Measurements from ENCODE around the gene MRPL19.
A peak's percentile ranks its signal among the peaks of the same experiment; 100 is the strongest.

The MRPL19 gene

DNA sequence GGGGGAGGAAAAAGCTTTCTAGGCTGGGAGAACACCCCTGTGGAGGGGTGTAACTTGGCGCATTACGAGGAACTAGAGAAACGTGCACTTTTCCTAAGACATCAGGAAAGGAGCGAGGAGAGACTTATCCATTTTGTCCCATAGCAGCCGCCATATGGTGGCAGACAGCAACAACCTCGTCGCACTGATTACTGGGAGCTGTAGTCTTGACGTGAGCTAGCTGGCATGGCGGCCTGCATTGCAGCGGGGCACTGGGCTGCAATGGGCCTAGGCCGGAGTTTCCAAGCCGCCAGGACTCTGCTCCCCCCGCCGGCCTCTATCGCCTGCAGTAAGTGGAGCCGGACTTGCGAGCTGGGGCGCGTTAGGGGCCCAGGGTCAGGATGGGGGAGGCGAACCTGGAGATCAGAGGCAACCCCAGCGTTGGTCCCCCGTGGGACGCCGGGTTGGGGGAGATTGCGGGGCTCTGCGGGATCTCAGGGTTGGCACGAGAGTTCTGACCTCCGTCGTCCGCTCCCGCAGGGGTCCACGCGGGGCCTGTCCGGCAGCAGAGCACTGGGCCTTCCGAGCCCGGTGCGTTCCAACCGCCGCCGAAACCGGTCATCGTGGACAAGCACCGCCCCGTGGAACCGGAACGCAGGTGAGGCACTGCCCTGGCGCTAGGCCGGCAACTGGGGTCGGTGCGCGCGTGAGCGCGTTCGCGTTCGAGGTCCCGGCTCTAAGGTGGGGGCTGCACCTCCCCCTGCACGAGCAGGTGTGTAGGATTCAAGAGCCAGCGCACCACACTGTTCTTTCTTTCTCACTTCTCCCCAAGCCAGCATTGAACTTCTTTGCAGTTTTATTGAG lies at the start of gene MRPL19:
Gene MRPL19, plus strand, starts transcription at position 201 of the 843 bp plus-strand sequence. Its CDS starts 25 bp downstream, at position 226.
- peak; percentile 41 for DNase-seq (ENCODE audit: low read depth)

DNA sequence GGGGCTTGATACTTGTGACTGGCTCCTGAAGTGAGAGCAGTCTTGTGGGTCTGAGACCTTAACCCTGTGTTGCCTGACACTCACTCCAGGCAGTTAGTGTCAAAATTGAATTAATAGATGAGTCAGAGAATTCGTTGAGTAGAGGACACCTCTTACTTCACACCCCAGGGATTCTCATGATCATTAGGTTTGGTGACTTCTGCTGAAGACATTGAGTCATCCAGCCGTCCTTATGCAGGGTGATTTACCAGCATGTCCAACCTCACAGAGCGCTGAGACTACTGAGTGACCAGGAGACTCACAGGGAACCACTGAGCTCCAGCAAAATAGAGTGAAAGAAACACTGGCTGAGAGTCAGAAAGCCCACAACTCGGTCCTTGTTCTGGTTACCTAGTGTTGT lies 49.8 kb upstream of the MRPL19 start:
- no peak for DNase-seq (ENCODE audit: low read depth)

DNA sequence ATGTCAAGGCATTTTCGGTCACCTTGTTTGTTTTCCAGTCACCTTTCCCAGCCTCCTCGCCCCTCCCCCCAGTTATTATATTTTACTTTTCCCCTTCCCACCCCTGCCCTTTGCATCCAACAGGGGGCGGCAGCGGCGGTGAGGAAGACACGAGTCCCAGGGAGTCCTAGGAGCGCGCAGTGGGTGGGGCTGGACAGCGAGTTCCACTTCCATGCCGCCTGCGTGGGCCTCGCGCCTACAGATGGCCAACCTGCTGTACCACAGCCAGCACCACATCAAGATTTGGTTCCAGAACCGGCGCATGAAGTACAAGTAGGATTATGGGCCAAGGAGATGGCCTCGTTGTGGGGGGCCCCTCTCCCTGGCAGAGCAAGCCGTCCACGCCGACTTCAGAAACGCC lies 48.6 kb upstream of the MRPL19 start:
- DNase-seq (ENCODE audit: low read depth) = no peak

DNA sequence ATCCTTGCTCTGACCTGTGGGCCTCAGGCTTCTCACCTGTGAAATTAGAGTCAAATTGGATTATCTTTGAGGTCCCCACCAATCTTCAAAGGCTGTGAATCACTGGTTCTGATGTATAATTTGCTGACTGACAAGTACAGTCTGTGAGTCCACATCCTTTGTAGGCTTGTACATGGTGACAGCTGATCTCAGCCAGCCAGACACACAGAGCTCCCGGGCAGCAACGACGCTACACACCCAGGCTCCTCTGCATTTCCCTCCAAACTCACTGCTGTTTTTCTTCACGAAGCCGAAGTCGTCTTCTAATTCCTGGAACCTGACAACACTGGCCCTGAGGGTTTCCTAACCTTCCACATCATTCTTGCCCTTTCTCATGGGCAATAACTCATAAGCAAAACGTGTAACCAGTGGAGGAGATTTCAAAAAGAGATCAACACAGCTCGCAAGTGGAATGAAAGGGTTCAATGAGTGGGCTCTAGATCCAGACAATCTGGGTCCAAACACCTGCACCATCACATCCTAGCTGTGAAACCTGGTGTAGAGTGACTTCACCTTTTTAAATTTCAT lies 47.9 kb upstream of the MRPL19 start:
- no peak for DNase-seq (ENCODE audit: low read depth)

DNA sequence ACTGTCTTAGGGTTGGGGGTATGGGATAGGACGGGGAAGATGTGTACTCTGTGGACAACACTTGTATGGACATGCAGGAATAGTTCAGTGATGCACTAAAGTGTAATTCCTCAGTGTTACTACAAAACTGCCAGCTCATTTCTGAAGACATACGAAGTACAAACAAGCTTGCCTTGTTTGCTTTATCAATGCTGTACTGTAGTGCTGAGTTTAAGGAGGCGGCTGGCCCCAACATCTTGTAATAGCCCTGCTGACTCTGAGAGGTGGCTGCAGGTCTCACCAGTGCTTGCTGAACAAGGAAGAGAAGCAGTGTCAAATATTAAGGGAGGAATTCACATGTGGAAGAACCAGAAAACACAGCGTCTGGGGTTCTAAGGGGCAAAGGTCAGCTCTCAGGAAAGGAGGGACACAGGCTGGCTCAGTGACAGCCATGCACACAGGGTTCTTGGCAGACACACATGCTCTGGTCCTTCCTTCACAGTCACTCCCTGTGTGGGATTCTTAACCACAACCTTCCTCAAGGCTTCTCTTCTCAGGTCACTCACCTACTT lies 46.0 kb upstream of the MRPL19 start:
- DNase-seq (ENCODE audit: low read depth) = no peak

DNA sequence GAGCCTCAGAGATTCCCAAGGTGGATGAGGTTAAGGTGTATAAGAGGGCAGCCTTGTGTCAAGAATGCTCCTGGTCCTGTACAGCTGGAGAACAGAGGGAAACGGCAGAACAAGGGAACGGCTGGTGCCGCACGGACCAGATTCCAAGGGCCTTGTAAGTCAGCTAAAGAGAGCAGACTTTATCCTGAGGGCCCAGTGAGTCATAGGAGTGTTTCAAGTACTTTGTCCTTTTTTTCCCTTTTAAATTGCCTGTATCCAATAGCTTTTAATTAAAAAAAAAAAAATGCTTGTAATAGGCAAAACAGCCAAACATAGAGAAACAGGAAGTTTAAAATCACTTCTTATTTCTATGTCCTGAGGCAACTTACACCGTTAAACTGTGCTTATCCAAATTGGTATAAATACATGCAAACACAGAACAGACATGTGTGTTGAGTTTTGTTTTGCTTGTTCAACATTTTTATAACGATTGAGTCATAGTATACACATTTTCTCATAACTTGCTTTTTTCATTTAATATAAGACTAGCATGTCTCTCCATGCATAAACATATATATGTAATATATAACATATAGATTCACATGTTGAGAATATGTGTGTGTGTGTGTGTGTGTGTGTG lies 43.8 kb upstream of the MRPL19 start:
- DNase-seq (ENCODE audit: low read depth) = no peak

DNA sequence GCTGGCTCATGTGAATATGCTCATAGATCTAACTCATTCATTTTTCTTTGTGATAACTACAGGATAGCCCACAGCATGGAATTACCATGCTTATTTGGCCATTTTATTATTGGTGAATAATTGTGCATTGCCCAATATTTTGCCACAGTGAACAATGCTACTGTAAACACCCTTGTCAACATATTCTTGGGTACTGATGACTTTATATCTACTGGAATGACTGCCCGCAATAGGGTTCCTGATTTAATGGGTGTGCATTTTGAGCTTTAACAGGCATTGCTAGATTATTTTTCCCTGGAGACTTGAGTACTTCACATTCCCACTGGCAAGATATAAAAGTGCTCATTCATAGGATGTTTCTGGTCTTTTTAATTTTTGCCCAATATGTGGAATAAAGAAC lies 43.1 kb upstream of the MRPL19 start:
- DNase-seq (ENCODE audit: low read depth) = no peak

DNA sequence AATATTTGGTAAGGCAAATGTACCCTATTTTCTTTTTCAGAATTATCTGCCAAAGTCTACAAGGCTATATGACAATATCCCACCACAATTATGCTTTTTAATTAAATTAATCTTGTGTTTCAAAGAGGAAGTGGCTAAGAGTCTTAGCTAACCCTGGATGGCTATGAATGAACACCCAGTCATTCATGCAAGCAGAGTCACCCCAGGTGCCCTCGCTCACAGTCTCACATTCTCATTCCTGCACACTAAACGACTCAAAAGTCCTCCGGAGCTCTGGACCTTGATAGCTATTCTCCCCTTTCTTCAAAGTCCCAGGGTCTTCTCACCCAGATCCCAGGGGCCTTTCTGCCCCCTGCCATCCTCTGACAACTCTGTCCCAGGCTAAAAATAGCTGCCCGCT lies 42.1 kb upstream of the MRPL19 start:
- DNase-seq (ENCODE audit: low read depth) = no peak

DNA sequence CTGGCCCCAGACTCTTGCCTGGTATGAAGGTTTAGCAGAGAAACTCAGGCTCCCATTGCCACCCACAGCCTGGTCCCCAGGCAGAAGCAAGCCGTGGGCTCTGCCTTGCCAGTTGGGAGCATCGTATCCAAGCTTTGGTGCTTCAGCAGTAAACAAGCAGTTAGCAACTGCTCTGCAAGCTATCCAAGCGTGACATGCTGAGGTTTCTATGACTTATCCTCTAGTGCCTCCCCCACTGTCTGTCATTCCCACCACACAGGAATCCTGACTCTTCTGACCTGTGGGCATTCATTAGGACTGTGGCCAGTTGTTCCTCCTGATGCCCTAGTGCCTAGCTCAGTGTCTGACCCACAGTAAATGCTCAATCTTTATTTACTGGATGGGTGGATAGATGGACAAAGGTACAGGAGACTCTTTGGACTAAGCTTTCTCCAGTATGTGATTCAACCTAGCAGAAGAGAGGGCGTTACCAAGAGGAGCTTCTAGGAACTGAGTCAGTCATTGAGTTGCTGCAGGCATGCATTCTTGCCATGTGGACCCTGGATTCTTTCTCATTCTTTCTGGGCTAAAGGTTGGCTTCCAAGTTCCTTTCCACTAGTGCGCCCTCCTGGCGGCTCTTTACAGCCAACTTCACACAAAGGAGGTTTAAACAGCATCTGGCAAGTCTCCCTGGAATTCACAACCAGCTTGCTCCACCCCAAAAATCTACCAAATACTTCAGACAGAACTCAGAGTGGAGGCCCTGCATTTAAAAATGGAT lies 40.6 kb upstream of the MRPL19 start:
- no peak for DNase-seq (ENCODE audit: low read depth)

DNA sequence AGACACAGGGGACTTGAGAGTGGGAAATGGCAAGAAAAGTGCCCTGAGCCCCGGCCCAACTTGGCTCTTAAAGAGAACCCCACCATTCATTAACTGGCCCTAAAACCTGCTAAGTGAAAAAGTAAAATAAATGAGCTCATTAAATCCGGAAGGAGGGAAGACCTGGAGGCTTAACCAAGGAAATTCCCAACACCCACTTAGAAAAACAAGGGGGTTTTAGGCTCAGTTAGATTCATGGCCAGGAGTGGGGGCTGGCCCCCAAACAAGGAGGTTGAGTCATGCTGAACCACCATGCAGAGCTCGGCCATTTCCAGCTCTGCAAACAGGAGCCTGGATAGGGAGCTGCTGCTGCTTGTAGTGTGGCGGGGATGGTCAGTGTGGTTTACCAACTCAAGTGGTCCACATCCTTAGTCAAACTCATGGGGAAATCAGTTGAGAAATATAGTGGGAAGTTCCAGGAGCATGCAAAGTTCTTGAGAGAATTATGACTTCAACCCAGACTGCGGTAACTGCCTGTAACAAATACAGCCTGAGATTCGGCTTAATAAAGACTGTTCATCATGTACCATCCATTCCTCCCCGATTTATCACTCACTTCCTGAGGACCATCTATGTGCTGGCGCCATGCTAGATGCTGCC lies 39.7 kb upstream of the MRPL19 start:
- no peak for DNase-seq (ENCODE audit: low read depth)

DNA sequence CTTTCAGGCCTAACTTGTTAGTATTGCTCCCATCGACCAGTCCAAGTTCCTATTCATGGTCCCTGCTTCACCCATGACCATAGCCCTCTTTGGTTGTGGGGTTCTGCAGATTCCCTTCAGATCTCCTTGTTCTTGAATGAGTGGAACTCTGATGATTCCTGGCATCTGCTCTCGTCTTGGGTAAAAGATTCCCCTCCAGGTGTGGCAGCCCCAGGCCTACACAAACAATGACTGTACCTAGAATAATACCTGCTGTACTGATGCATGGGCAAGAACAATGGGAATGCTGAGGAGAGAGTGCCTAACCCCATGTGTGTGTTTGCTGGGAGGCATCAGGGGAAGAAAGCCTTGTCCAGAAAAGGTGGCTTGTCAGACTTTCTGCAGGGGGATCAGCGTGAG lies 39.2 kb upstream of the MRPL19 start:
- DNase-seq (ENCODE audit: low read depth) = no peak

DNA sequence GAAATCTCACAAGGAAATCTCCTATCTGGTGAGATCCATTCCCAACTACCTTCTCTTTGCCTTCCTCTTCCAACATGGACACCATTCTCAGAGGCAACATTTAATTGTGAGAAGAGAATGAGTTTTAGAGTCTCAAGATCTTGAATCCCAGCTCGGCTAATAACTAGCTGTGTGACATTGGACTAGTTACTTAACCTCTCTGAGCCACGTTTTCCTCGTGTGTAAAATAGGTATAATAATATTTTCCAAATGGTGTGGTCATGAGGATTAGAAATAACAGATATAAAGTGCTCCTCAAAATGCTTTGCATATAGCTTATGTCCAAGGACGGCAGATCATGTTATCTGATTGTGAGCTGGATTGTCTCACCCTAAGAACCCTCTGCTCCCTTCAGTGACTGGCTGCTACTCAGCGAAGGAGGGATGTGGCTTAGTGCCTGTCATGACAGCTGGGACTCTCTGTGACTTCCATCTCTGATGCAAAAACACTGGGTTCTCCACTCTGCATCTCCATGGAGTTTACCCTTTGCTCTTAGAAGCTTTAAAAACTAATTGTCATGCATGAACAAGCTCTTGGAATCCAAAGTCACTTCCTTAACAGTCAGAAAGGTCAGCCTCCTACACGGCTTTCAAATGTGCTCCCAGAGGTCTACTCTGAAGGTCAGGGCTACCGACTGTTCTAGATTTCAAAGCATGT lies 38.4 kb upstream of the MRPL19 start:
- no peak for DNase-seq (ENCODE audit: low read depth)

DNA sequence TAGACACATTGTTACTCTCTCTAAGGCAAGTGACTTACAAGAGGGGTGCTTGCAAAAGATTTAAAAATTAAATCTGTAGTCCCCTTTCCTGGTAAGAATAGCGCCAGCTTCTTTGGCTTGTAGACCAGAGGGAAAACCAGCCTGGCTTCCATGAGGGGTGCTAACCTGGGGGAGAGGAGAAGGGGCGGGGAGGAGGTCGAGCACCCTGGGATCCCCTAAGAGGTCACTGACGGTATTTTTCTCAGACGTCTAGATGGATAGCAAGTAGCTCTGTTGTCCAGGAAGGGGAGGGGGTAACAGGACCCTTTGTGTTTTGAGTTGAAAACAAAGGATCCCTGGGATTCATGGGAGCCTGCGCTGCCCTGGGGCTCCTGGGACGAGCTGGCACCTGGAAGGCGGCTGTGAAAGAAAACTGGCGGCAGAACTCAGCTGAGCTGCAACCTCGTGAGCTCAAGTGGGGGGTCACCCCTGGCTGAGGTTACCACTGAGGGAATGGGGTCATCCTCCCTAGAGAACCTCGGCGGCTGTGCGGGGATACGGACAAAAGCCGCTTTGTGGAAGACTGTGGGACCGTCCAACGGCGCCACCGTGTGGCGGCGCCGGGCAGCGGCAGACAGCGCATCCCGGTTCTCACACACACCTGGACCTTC lies 37.8 kb upstream of the MRPL19 start:
- peak; percentile 15 for DNase-seq (ENCODE audit: low read depth)

DNA sequence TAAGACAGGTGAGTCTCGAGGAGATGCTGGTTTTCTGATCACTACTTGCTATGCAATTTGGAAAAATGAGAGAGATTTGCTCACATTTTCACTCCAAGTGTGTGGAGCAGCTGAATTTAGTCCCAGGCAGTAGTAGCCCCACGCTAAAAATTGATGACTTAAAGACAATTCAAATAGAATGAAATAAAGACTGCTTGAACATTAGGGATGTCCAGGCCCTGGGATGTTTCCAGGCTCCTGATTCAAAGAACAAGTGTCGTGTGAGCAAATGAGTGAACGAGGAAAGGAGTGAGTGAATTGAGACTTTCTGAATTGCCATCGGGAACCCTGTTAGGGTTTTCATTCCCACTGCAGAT lies 37.3 kb upstream of the MRPL19 start:
- DNase-seq (ENCODE audit: low read depth) = no peak

DNA sequence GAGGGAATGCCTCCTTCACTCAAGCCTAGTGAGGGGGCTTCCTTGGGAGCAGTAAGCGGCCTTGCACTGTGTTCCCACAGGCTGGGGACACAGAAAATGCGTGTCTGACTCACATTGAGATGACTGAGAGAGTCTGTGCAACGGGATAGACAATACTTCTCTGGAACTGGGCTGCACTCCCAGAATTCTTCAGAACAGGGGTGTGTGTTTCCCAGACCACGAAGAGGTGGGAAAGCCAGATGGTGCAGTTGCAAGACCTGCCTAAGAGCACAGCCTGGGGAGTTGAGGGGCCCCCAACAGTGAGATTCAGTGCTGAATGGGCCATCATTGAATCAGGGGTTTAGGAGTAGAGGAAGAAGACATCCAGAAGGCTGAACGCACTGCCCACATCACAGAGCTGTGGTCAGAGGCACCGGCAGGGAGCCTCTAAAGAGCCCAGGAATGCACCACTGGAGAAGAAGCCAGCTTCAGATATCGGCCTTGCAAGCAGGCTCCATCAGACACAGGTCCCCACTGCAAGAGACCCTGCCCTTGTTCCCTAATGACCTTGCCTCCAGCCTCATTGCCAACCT lies 36.6 kb upstream of the MRPL19 start:
- no peak for DNase-seq (ENCODE audit: low read depth)

DNA sequence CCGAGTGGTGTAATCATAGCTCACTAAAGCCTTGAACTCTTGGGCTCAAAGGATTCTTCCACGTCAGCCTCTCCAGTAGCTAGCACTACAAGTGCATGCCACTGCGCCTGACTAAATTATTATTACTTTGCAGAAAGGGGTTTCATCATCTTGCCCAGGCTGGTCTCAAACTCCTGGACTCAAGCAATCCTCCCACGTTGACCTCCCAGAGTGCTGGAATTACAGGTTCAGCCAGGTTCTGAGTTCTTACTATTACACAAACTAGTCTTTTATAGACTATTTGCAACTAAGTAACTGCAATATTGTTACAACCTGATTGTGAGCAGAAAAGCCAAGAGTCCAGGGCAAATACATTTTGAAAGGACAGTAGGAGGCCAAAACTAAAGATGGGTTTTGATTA lies 35.9 kb upstream of the MRPL19 start:
- no peak for DNase-seq (ENCODE audit: low read depth)

DNA sequence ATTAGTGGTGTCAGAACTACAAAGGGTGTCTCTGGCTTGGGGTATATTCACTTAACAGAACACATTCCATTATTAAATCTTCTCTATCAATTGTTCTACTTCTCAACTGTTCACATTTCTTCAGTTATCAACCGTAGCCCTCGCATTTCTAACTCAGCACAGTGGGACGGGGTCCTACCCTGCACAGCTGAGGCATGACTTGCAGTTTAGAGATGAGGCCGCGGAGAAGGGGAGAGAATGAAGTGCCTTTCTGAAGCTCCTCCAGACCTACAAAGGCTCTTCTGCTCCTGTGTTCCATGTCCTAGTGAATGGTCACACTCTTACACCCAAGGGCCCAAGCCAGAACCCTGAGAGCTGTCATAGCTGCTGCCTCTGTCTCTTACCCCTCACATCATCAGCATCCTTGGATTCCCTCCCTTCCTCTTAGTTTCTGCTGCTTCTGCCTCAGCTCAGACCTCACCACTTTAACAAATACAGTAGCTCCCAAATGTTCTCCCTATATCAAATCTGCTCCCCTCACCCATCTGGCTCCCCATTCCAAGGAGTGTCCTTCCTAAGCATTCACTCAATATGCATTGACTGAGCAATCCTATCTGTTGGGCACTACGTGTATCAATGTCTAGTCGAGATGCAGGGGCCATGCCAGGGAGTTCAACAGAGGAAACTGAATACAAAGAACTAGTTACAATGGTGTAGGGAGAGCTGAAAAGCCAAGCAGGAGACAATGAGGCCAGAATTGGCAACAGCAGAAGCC lies 34.3 kb upstream of the MRPL19 start:
- no peak for DNase-seq (ENCODE audit: low read depth)

DNA sequence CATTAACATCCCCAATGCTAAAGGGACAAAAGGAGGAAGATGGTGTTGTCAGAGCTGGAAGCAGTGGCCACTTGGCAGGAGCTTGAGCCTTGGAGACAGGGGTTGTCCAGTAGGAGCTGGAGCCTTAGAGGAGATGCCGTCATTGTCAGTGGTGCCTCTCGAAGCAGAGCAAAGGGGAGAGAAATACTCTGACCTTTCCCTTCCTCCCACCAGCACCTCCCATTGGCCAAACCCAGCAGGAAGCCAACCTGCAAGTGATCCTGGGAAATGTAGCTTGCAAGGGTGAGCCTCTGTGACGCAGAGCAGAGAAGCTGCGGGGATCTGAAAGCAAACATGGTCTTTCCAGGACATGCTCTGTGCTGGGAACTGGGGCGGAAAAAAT lies 33.7 kb upstream of the MRPL19 start:
- no peak for DNase-seq (ENCODE audit: low read depth)

DNA sequence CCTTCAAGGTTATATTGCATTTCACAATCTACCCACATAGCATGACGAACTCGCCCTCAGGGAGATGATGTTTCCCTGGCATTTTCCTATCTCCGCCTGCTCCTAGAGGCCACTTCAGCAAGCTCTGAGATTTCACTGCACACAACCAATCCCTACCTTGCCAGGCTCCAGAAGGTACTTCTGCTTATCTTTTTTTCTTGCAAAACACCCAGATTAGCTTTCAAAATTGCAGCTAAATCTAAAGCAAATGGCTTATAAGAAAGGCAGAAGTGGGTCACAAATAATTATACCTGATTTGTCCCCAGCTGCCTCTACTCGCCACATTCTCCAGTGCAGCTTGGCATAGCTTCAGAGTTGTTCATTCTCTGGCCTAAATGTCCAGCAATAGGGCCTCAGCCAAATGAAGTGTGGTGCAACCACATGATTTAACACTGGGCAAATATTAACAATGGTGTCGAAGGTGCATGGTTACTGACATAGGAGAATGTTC lies 32.4 kb upstream of the MRPL19 start:
- no peak for DNase-seq (ENCODE audit: low read depth)

DNA sequence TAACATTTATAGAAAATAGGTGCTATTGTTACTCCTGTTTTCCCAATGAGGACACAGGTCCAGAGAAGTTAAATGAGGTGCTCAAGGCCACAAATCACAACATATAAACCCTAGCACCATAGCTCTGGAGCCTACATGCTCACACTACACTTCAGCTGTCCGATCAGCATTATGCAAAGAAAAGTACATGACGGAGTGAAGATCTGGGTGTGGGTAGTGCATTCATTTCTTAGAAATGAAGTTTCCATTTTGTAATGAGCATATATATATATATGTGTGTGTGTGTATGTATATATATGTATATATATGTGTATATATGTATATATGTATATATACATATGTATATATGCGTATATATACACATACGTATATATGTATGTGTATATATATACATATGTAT lies 30.2 kb upstream of the MRPL19 start:
- no peak for DNase-seq (ENCODE audit: low read depth)
